Measurements from ENCODE around the gene KRTAP9-1.
"Not testable (repeated sequence)": the region's sequence is repeated elsewhere in the genome, so short reads cannot be mapped to it uniquely, and the experiment has no call there.

The KRTAP9-1 gene

GRCh38 chr17:41189837-41190318, at the start of gene KRTAP9-1:
Gene KRTAP9-1 (plus strand): TSS chr17:41189887. CDS start chr17:41189887, 0 bp downstream.
- H3K4me1 ChIP-seq (ENCODE audit: insufficient read depth, low read length); H3K36me3 ChIP-seq (ENCODE audit: insufficient read depth, low read length); H3K9me3 ChIP-seq (ENCODE audit: control insufficient read depth, insufficient read depth, low read length); H3K9ac ChIP-seq (ENCODE audit: low read depth, low read length): not testable (repeated sequence)

- no peak within 1 kb of the TSS for H3K9ac ChIP-seq (ENCODE audit: low read depth, low read length)
- H3K9me3 ChIP-seq (ENCODE audit: control insufficient read depth, insufficient read depth, low read length): peaks cover 4% of the 10 kb centered on the region; the same call in 1 of the 2 replicates
- H3K4me1 ChIP-seq (ENCODE audit: insufficient read depth, low read length): no peaks in the 10 kb centered on the region
- H3K36me3 ChIP-seq (ENCODE audit: insufficient read depth, low read length): no peaks in the 10 kb centered on the region
Measured at GRCh38 chr17:41140360-41141131, 49.1 kb upstream of the KRTAP9-1 start, which contains the start of gene KRTAP4-6. Gene KRTAP4-6 (minus strand): TSS chr17:41140544. CDS start chr17:41140487, 57 bp downstream.

- Histone ChIP-seq H3K9ac (ENCODE audit: low read depth, low read length) (no peak overlapping the region), H3K4me1 (ENCODE audit: insufficient read depth, low read length) (no peaks in the 10 kb centered on the region), H3K9me3 (ENCODE audit: control insufficient read depth, insufficient read depth, low read length) (peaks cover 4% of the 10 kb centered on the region; the same call in 1 of the 2 replicates), H3K36me3 (ENCODE audit: insufficient read depth, low read length) (no peaks in the 10 kb centered on the region)
Measured at GRCh38 chr17:41141361-41141760, 48.3 kb upstream of the KRTAP9-1 start.

- H3K36me3 ChIP-seq (ENCODE audit: insufficient read depth, low read length): no peaks in the 10 kb centered on the region
- H3K4me1 ChIP-seq (ENCODE audit: insufficient read depth, low read length): no peaks in the 10 kb centered on the region
- H3K9ac ChIP-seq (ENCODE audit: low read depth, low read length): no peak overlapping the region
- H3K9me3 ChIP-seq (ENCODE audit: control insufficient read depth, insufficient read depth, low read length): no peaks in the 10 kb centered on the region; the same call in 1 of the 2 replicates
Measured at GRCh38 chr17:41144846-41145245, 44.8 kb upstream of the KRTAP9-1 start.

GRCh38 chr17:41145261-41145660, 44.4 kb upstream of the KRTAP9-1 start:
- Histone ChIP-seq H3K4me1 (ENCODE audit: insufficient read depth, low read length) (no peaks in the 10 kb centered on the region), H3K36me3 (ENCODE audit: insufficient read depth, low read length) (no peaks in the 10 kb centered on the region), H3K9me3 (ENCODE audit: control insufficient read depth, insufficient read depth, low read length) (no peaks in the 10 kb centered on the region; the same call in 1 of the 2 replicates), H3K9ac (ENCODE audit: low read depth, low read length) (no peak overlapping the region)

- no peaks in the 10 kb centered on the region for H3K4me1 ChIP-seq (ENCODE audit: insufficient read depth, low read length)
- no peaks in the 10 kb centered on the region for H3K36me3 ChIP-seq (ENCODE audit: insufficient read depth, low read length)
- H3K9me3 ChIP-seq (ENCODE audit: control insufficient read depth, insufficient read depth, low read length): no peaks in the 10 kb centered on the region; the same call in 1 of the 2 replicates
- H3K9ac ChIP-seq (ENCODE audit: low read depth, low read length): no peak overlapping the region
Measured at GRCh38 chr17:41147531-41148204, 42.0 kb upstream of the KRTAP9-1 start.

- H3K4me1 ChIP-seq (ENCODE audit: insufficient read depth, low read length); H3K36me3 ChIP-seq (ENCODE audit: insufficient read depth, low read length); H3K9ac ChIP-seq (ENCODE audit: low read depth, low read length); H3K9me3 ChIP-seq (ENCODE audit: control insufficient read depth, insufficient read depth, low read length): not testable (repeated sequence)
Measured at GRCh38 chr17:41148971-41149651, 40.6 kb upstream of the KRTAP9-1 start.

GRCh38 chr17:41149652-41149985, 40.1 kb upstream of the KRTAP9-1 start, which contains the start of gene KRTAP4-5:
Gene KRTAP4-5 (minus strand): TSS chr17:41149825. CDS start chr17:41149767, 58 bp downstream.
- Histone ChIP-seq H3K9ac (ENCODE audit: low read depth, low read length) (no peak within 1 kb of the TSS), H3K9me3 (ENCODE audit: control insufficient read depth, insufficient read depth, low read length) (no peaks in the 10 kb centered on the region), H3K4me1 (ENCODE audit: insufficient read depth, low read length) (no peaks in the 10 kb centered on the region), H3K36me3 (ENCODE audit: insufficient read depth, low read length) (no peaks in the 10 kb centered on the region)

- Histone ChIP-seq H3K9ac (ENCODE audit: low read depth, low read length) (no peak overlapping the region), H3K4me1 (ENCODE audit: insufficient read depth, low read length) (no peaks in the 10 kb centered on the region), H3K36me3 (ENCODE audit: insufficient read depth, low read length) (no peaks in the 10 kb centered on the region), H3K9me3 (ENCODE audit: control insufficient read depth, insufficient read depth, low read length) (no peaks in the 10 kb centered on the region)
Measured at GRCh38 chr17:41150026-41150425, 39.7 kb upstream of the KRTAP9-1 start.

GRCh38 chr17:41151525-41151924, 38.2 kb upstream of the KRTAP9-1 start:
- Histone ChIP-seq H3K9me3 (ENCODE audit: control insufficient read depth, insufficient read depth, low read length) (no peaks in the 10 kb centered on the region), H3K36me3 (ENCODE audit: insufficient read depth, low read length) (no peaks in the 10 kb centered on the region), H3K4me1 (ENCODE audit: insufficient read depth, low read length) (no peaks in the 10 kb centered on the region), H3K9ac (ENCODE audit: low read depth, low read length) (no peak overlapping the region)

GRCh38 chr17:41153856-41154255, 35.8 kb upstream of the KRTAP9-1 start:
- Histone ChIP-seq H3K4me1 (ENCODE audit: insufficient read depth, low read length) (no peaks in the 10 kb centered on the region), H3K9ac (ENCODE audit: low read depth, low read length) (no peak overlapping the region), H3K36me3 (ENCODE audit: insufficient read depth, low read length) (no peaks in the 10 kb centered on the region), H3K9me3 (ENCODE audit: control insufficient read depth, insufficient read depth, low read length) (no peaks in the 10 kb centered on the region)

- not testable (repeated sequence) for H3K4me1 ChIP-seq (ENCODE audit: insufficient read depth, low read length); H3K9me3 ChIP-seq (ENCODE audit: control insufficient read depth, insufficient read depth, low read length); H3K36me3 ChIP-seq (ENCODE audit: insufficient read depth, low read length); H3K9ac ChIP-seq (ENCODE audit: low read depth, low read length)
Measured at GRCh38 chr17:41160190-41160589, 29.5 kb upstream of the KRTAP9-1 start.

GRCh38 chr17:41160648-41161047, 29.0 kb upstream of the KRTAP9-1 start, which contains the start of gene KRTAP4-4:
Gene KRTAP4-4 (minus strand): TSS chr17:41160748. CDS start chr17:41160691, 57 bp downstream.
- H3K9me3 ChIP-seq (ENCODE audit: control insufficient read depth, insufficient read depth, low read length): no peaks in the 10 kb centered on the region
- H3K36me3 ChIP-seq (ENCODE audit: insufficient read depth, low read length): no peaks in the 10 kb centered on the region
- no peaks in the 10 kb centered on the region for H3K4me1 ChIP-seq (ENCODE audit: insufficient read depth, low read length)
- no peak within 1 kb of the TSS for H3K9ac ChIP-seq (ENCODE audit: low read depth, low read length)

- Histone ChIP-seq H3K9ac (ENCODE audit: low read depth, low read length) (no peak overlapping the region), H3K36me3 (ENCODE audit: insufficient read depth, low read length) (no peaks in the 10 kb centered on the region), H3K4me1 (ENCODE audit: insufficient read depth, low read length) (no peaks in the 10 kb centered on the region), H3K9me3 (ENCODE audit: control insufficient read depth, insufficient read depth, low read length) (no peaks in the 10 kb centered on the region)
Measured at GRCh38 chr17:41163828-41164227, 25.9 kb upstream of the KRTAP9-1 start.
